Fibroblast of pulmonary artery (primary cell): ENCODE data around the gene DGCR6L.
"Not testable (repeated sequence)": the region's sequence is repeated elsewhere in the genome, so short reads cannot be mapped to it uniquely, and the experiment has no call there.

ENCODE experiments used
- DNase-seq: peaks from one replicate; pipeline ENCODE4 v3.0.0-alpha.2; 2010; ENCODE audit warnings: low read depth
- H3K4me3 ChIP-seq: replicated peaks from 2 replicates; pipeline ENCODE4 v1.5.1; 2011; ENCODE audit warnings: low read depth, mild to moderate bottlenecking, control low read depth, low read length, moderate library complexity
- CTCF ChIP-seq: IDR thresholded peaks from 2 replicates; pipeline ENCODE4 v1.5.1; 2011; ENCODE audit warnings: mild to moderate bottlenecking, control low read depth, low read length, inconsistent platforms; ENCODE audit errors: missing control alignments

The DGCR6L gene

DNA sequence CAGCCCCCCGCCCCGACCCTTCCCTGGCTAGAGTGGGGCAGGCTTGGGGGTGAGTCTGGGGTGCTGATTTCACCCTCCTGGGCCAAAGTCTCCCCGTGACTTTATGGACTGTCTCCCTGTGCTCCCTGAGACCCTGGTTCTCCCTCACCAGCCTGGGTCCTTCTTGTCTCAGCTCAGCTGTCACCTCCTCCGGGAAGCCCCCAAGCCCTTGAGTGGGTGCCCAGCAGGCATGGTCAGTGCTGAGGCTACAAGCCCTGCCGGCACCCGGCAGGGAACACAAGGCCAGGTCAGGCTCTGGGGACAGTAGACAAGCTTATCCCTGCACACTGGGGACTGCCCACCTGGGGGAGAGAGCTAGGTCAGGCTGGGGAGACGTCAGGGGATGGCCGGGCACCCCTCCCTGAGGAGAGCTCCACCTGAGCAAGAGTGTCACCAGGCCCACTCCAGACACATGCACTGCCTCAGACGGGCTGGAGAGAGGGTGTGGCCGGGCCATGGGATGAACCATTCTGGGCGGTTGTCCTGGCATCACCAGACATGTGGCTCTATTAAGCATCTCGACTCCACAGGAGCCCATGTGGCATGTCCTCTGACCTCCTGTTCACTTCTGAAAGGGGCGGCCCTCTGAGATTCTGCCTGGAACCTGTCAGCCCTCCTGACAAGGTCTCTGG, 29.1 kb downstream of the DGCR6L start:
- DNase-seq, result no peak
- H3K4me3 ChIP-seq, result no peak overlapping the region
- no peak for TF ChIP-seq CTCF

DNA sequence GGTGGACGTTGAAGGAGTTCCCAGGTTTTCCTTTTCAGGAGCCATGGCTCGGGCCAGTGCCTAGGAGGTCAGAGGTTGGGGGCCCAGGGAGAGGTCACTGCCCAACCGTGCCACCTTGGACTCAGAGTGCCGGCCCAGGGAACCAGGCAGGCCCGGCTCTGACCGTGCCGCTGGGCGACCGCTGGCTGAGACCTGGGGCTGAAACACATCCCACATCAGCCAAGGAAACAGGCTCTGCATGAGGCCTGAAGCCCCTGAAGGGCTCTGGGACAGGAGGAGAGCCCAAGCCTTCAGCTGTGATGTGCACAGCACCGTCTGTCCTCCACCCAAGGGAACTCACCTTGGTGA, 29.8 kb downstream of the DGCR6L start:
- TF ChIP-seq CTCF, result no peak
- no peak for DNase-seq
- no peak overlapping the region for H3K4me3 ChIP-seq

DNA sequence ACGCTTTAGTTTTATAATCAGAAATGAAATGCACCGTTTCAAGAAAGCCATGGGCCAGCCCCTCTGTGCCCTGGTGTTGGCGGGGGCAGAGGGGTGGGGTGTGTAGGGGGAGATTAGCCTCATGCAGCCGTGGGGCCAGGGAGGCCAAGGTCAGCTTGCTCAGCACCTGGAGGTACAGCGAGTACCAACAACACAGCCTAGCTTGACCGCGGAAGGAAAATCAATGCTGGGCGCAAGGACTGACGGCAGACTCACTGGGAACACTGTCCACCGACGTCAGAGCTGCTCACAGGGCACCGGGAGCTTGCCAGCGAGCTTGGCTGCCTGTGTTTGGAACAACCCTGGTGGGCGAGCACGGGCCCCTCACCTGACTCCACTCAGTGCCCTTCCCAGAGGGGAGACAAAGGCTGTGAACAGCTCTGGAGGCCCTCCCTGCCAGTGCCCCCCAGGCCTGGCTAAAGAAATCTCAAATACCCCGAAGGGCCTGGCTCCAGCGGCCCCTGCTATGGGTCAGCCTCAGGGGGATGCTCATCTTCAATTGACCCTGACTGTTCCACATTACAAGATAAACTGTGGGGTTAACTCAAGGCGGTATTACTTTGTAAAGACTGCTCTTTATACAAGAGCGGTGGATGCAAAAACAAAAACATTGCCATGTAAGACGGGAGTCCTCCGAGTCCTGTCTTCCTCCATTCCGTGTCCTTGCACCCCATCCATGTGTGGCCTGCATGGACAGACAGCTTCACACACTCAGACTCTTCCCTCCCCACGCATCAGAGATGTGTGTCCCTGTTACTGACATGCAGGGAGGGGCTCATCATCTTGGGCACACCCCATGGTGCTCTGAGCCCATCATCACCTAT, 30.4 kb downstream of the DGCR6L start:
- not testable (repeated sequence) for DNase-seq, H3K4me3 ChIP-seq

- DNase-seq, H3K4me3 ChIP-seq: not testable (repeated sequence)
Measured at GRCh38 chr22:20286784-20287423, 33.0 kb downstream of the DGCR6L start.

- H3K4me3 ChIP-seq, DNase-seq: not testable (repeated sequence)
Measured at GRCh38 chr22:20286312-20286660, 33.6 kb downstream of the DGCR6L start.

- TF ChIP-seq CTCF, result peak; percentile 71
- peak; percentile 52 for DNase-seq
- H3K4me3 ChIP-seq, result not testable (repeated sequence)
Measured at GRCh38 chr22:20285473-20286311, 34.2 kb downstream of the DGCR6L start.

DNA sequence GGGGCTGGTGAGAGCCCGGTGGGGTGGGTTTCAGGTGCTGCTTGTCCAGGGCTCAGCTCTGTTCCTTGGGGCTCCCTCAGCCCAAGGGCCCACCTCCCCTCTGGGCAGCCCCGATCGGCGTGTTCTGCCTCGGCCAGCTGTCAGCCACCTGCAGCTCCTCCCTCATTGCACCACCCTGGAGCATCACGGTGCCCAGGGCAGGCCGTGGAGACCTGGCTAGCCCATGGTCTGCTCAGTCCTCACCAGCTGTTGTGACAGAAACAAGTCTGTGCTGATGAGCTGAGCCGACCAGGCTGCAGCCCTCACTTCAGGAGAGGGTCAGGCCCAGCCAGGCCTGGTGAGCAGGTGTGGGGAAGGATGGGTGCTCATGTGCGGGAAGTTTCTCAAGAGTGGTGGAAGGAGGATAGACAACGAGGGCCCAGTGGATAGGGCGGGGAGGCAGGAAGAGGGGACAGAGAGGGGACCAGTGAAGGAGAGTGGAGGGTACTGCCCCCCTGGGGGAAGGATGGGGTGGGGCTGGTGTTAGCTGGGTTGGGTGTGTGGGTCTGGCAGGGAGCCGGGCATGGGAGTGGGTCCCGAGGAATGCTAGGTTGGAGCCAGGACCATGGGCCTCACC, 35.3 kb downstream of the DGCR6L start:
- DNase-seq, result no peak
- no peak for TF ChIP-seq CTCF
- H3K4me3 ChIP-seq, result no peak overlapping the region

GRCh38 chr22:20283674-20284066, 36.2 kb downstream of the DGCR6L start:
- no peak for DNase-seq
- H3K4me3 ChIP-seq, result no peak overlapping the region
- no peak for TF ChIP-seq CTCF
